A673 (cell line): ENCODE data around the gene CEACAM6.

Source experiments
- CTCF ChIP-seq: fragments of 300-800, 200-600 bp; sonication (generic); conservative IDR thresholded peaks from 2 replicates; pipeline ENCODE4 v1.5.1; 2017; ENCODE audit warnings: low read depth, mild to moderate bottlenecking, antibody characterized with exemption, low read length, moderate library complexity, mixed read lengths
- EZH2 ChIP-seq: fragments of 200-600 bp; sonication (generic); IDR thresholded peaks from 2 replicates; pipeline ENCODE4 v1.6.1; 2017; ENCODE audit warnings: borderline replicate concordance, low read depth, mild to moderate bottlenecking, mixed read lengths, antibody characterized with exemption, low read length; ENCODE audit not compliant: poor library complexity, severe bottlenecking

- TF ChIP-seq EZH2 (no peak), CTCF (peak; percentile 90)
These were observed 39.7 kb downstream of the CEACAM6 start for GRCh38 chr19:41795031-41795461.
